Left cardiac atrium (tissue), 2 donors: ENCODE measurements around the gene EPHA10. TPM values are rescaled to one million over a fixed set of nuclear protein-coding genes. Genes with fewer than 3 reads are reported as not detected.

ENCODE experiments used
- total RNA-seq, 2 donors: library from RNA; stranded (reverse); fragmentation: NEBNext Ultra II Directional; extraction: Animal tissue kit (Norgen Biotek cat#: 25700); gene quantifications; one replicate each; pipeline ENCODE4 v1.2.1, GENCODE V29; 2021
- donor health status: DM: no; HTN: yes; CAD: no; lungs with severe emphysema.
- donor health status: DM: yes; HTN: yes; CAD: no.

EPHA10 gene
- total RNA-seq, 2 donors from 2014 or later = 0.16 to 0.21 TPM

Other genes starting within 250 kb of the EPHA10 start
- gene SNIP1, start 210.8 kb downstream of the EPHA10 start, total RNA-seq = 10 to 100 TPM in 1 of 2 donors, 1 to 10 TPM in 1; 9.9 to 10.2 TPM
- gene DNALI1, start 208.2 kb downstream of the EPHA10 start, total RNA-seq = 1 to 10 TPM; 6.2 to 6.3 TPM
- 10 to 100 TPM; 21.1 to 34.0 TPM for gene GNL2, start 169.2 kb downstream of the EPHA10 start, total RNA-seq
- 1 to 10 TPM in 1 of 2 donors, under 1 TPM in 1; 0.68 to 1.4 TPM for gene RSPO1, start 130.2 kb downstream of the EPHA10 start, total RNA-seq
- under 1 TPM; 0.24 to 0.88 TPM for gene CDCA8, start 72.6 kb downstream of the EPHA10 start, total RNA-seq
- 1 to 10 TPM; 1.2 to 1.6 TPM for gene MANEAL, start 28.7 kb upstream of the EPHA10 start, total RNA-seq
- gene C1orf122, start 42.7 kb upstream of the EPHA10 start, total RNA-seq = 10 to 100 TPM; 50.0 to 58.8 TPM
- gene YRDC, start 43.1 kb upstream of the EPHA10 start, total RNA-seq = 1 to 10 TPM; 5.6 to 9.7 TPM
- gene MTF1, start 94.5 kb upstream of the EPHA10 start, total RNA-seq = 10 to 100 TPM; 14.9 to 15.5 TPM
- gene INPP5B, start 181.9 kb upstream of the EPHA10 start, total RNA-seq = 10 to 100 TPM; 13.4 to 19.7 TPM
- 10 to 100 TPM; 27.7 to 36.1 TPM for gene SF3A3, start 224.9 kb upstream of the EPHA10 start, total RNA-seq
- gene FHL3, start 240.4 kb upstream of the EPHA10 start, total RNA-seq = 10 to 100 TPM in 1 of 2 donors, 1 to 10 TPM in 1; 9.9 to 18.6 TPM
- gene UTP11, start 247.6 kb upstream of the EPHA10 start, total RNA-seq = 10 to 100 TPM; 24.7 to 37.8 TPM